Ovary (tissue), 3 donors: ENCODE measurements around the gene PTPRB.

Source experiments
- POLR2A ChIP-seq: fragments of 450-650 bp; IDR thresholded peaks from one replicate; pipeline ENCODE4 v1.6.1; 2017; ENCODE audit warnings: antibody characterized with exemption, mild to moderate bottlenecking, moderate library complexity
- TF ChIP-seq, protein P1 (sequence below), 3 donors: fragments of 450-650 bp in 2 of 3; fragments of 200-600 bp in 1 of 3; IDR thresholded peaks; one replicate each; pipeline versions ENCODE4 v1.5.1 to v1.8.0; 2016 to 2022; ENCODE audit warnings: antibody characterized with exemption in 3 of 3, mild to moderate bottlenecking in 1 of 3
- donor health status: DM: no; HTN: no; CAD: no.

GRCh38 chr12:70644861-70645260, 7.6 kb upstream of the PTPRB start:
- TF ChIP-seq POLR2A = no peak
- TF ChIP-seq, protein P1, sequence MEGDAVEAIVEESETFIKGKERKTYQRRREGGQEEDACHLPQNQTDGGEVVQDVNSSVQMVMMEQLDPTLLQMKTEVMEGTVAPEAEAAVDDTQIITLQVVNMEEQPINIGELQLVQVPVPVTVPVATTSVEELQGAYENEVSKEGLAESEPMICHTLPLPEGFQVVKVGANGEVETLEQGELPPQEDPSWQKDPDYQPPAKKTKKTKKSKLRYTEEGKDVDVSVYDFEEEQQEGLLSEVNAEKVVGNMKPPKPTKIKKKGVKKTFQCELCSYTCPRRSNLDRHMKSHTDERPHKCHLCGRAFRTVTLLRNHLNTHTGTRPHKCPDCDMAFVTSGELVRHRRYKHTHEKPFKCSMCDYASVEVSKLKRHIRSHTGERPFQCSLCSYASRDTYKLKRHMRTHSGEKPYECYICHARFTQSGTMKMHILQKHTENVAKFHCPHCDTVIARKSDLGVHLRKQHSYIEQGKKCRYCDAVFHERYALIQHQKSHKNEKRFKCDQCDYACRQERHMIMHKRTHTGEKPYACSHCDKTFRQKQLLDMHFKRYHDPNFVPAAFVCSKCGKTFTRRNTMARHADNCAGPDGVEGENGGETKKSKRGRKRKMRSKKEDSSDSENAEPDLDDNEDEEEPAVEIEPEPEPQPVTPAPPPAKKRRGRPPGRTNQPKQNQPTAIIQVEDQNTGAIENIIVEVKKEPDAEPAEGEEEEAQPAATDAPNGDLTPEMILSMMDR (IDR thresholded peaks at IDR 0.05) = no peak
